ENCODE results near the gene TSTD2.

Gene TSTD2

DNA sequence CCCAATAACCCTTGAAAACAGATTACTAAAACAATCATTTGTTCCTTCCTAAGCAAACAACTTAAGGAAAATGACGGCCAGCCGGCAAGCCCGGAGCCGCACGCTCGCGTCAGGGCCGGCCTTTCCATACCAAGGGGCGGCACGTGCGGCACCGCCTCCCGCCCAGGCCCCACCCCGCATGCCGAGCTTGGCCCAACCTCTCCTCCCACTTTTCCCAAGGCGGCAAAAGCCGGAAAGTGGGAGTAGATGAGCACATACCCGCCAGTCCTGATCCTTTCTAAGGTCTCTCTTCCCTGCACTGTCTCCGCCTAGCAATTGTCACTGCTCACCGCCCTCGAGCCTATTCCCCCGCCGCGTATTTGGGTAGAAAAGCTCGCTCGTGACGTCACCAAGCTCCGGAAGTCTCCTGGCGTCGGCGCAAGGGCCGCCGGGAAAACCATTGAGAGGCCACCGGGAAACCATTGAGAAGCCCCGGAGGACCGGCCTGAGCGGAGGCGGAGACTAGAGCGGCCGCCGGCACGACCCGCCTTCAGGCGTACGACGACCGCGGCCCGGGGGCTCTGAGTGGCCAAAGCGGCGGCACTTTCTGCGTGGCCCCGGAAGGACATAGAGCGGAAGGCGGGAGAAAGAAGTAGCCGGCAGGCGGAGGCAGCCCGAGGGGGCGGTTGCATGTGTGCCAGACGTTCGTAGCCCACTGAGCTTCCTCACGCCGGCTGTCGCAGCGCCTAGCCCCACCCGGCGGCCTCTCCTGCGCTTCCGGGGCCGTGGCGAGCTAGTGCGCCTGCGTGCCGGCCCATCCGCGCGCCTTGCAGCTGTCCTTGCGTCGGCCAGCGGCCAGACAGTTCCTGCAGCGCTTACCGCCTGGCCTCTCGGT, at the start of gene TSTD2, which contains the start of gene NCBP1:
TSTD2 (minus strand) TSS at position 384 of the 874 bp plus-strand sequence. CDS start 5,806 bp downstream, outside the sequence.
NCBP1 (plus strand) TSS at position 837 of the 874 bp plus-strand sequence. CDS start 61 bp downstream, outside the sequence.
- peak; percentile 97 for DNase-seq (ENCODE audit: low read depth)

DNA sequence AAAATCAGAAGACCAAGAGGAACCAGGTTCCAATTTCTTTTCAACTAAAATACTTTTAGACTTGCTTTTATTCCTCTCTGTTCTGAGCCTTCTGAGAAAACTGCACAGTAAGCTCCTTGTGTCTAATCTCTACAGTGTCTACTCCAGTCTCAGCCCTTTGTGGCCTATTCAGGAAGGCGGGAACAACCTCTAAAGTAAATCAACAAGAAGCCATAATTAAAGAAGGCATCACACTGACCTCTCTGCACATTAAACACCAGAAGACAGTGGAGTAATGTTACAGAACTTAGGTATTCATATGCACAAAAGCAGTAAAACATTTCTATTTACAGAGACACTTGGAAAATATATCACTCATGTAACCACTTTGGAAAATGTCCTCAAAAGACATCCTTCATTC, 49.1 kb upstream of the TSTD2 start:
- no peak for DNase-seq (ENCODE audit: low read depth)

DNA sequence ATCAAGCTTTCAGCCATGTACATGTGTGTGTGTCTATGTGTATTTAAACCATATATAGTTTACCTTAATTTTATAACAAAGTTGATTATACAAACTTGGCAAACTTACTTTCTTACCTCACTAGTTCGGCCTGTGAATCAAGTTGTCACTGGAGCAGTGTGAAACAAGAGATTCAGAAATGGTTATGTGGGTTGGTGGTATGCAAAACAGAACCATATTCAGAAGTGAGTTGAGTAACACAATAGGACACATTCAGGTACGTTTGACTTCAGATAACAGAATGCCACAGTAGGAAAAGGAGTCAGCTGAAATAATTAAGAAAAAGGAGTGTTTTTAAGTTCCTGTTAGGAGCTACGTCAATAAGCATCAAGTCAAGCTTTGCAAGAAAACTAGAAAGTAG, 42.5 kb upstream of the TSTD2 start:
- no peak for DNase-seq (ENCODE audit: low read depth)

DNA sequence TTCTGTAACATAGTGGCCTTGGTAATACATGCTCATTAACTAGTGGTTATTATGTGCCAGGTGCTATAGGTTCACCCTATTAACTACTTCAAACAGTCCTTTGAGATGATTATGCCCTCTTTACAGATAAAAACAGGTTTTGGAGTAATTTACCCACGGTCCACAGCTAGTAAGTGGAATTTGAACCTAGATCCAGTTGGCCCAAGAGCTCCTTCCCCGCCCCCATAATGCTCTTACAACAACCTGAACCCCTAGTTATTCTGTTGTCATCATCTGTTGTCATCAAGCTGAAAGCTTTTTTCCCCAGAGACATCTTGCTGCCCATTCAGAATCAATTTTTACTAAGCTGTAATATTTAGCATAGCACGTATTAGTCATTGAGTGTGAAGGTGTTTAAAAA, 40.8 kb upstream of the TSTD2 start:
- DNase-seq (ENCODE audit: low read depth), result no peak

DNA sequence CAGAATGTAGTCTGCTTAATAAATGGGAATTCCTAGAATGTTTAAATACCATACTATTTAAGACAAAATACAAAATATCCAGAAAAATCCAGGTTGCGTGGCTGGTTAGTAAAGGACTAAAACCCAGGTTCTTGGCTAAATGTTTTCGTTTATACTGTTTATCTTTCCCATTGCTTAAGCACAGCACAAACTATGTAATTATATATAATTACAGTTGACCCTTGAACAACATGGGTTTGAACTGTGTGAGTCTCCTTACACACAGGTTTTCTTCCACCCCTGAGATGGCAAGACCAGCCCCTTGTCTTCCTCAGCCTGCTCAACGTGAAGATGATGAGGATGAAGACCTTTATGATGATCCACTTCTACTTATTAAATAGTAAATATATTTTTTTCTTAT, 39.2 kb upstream of the TSTD2 start:
- DNase-seq (ENCODE audit: low read depth), result no peak

DNA sequence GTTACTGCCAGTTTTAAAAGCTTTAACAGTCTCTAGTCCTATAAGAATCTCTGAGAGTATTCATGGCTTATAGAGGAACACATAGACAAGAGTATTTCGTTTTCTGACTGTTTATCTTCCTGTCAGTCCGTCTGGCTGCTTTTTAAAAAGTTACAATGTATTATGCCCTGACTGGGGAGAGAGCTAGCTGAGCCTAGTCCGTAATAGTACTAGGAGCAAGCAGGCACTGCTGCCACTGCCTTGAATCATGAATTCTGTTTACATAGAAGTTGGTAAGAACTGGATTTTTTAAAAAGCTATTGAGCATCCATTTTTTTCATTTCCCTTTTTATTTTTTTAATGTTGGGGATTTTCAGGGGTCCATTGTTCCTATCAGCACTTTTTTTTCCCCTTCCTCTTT, 37.4 kb upstream of the TSTD2 start:
- peak; percentile 54 for DNase-seq (ENCODE audit: low read depth)

DNA sequence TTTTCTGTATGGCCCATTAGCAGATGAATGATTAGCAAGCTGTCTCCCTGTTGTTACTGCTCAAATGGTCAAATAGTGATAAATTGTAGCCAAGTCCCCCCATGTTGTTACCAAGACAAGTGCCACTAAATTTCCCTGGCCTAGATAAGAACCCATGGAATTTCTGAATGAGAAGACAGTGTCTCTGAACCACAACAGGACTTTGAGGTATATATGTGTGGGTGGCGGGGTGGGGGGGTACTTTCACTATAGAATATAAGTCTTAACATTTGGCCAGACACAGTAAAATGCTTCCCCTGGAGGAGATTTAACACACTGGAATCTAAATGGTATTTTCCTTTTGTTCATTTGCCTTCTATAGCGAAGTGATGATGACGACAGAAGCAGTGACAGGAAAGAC, 35.3 kb upstream of the TSTD2 start:
- DNase-seq (ENCODE audit: low read depth), result no peak

DNA sequence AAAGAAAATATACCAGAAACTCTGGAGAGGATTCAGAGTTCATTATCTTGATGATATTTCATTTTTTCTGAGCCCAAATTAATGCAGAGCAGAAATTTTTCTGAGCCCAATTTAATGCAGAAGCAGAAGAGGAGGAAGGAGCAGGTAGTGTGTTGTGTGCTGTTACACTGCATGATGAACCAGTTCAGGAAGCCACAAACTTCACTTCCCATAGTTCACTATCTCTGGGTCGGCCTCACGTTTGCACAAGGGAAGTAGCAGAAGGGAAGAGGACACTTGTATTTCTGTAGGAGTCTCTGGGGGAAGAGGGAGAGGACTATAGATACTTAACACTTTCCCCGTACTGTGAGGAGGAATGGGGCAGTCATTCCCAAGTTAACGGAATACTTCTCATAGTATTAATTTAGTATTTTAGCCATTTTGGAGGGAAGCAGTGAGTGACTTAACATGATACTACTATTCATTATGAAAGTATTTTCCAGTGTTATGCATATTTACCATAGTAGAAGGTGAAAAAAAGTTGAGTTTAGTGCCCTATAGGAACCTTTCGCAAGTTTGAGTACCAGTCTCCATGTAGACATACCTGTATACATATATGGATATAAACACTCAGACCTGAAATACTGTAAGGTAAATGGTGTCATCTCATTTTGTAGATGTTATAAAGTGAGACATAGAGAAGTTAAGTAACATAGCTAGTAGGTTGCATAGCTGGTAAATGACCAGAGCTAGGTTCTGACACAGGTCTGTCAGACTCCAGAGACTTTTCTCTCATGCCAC, 33.9 kb upstream of the TSTD2 start:
- DNase-seq (ENCODE audit: low read depth), result no peak

DNA sequence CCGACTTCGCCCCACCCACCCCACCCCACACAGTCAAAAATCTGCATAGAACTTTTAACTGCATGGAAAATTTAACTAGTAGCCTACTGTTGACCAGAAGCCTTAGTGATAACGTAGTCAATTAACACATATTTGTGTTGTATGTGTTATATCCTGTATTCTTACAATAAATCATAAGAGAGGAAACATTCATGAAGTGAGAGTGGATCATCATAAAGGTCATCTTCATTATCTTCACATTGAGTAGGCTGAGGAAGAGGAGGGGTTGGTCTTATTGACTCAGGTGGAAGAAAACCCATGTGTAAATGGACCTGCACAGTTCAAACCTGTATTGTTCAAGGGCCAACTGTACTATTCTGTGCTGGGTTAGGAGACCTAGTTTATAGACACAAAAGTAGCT, 32.6 kb upstream of the TSTD2 start:
- no peak for DNase-seq (ENCODE audit: low read depth)

DNA sequence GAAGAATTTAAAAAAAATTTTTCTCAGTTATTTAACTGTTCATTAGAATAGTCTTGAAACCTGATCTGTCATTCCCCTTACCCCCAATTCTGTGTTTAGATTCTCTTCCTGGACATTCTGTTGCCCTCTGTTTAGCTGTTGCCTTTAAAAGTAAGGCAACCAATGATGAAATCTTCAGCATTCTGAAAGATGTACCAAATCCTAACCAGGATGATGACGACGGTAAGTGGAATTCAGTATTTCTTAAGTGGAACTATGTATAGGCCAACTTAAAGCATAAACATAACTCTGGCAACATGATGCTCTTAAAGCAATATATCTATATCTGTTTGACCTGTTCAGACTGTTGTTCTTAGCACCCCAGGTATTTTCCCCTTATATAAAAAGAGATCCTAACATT, 27.7 kb upstream of the TSTD2 start:
- DNase-seq (ENCODE audit: low read depth), result peak; percentile 81

DNA sequence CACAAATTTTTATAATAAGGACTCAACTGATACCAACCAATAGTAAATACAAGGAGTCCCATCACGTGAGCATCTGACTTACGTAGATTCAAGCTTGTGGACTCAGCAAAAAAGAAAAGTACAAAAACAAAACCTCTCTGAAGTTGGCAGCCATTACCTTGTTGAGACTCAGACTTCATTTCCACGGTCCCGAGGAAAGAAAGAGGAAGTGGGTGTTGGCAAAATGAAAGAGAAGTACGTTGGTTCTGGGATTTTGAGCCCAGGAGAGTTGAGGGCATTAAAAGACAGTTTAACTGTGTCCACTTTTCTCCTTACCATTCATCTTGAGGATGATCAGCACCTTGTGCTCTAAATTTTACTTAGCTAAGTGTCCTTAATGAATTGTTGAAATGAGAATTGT, 27.2 kb upstream of the TSTD2 start:
- no peak for DNase-seq (ENCODE audit: low read depth)

DNA sequence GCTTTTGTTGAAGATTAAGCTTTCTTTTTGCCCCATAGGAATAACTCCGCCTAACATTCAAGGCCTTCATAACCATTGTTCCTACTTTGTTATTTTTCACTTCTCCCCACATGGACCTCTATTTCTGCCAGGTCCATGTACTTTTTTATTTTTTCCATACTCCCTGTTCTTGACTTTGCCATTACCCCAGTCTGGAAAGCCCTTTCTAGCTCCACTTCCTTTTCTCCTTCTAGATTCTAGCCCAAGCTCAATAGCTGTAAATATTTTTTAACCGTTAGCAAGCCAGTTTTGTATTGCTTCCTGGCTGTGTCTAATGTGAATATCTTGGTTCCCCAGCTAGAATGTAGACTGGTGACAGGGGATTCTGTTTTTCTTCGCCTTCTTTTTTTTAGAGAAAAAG, 26.6 kb upstream of the TSTD2 start:
- no peak for DNase-seq (ENCODE audit: low read depth)

DNA sequence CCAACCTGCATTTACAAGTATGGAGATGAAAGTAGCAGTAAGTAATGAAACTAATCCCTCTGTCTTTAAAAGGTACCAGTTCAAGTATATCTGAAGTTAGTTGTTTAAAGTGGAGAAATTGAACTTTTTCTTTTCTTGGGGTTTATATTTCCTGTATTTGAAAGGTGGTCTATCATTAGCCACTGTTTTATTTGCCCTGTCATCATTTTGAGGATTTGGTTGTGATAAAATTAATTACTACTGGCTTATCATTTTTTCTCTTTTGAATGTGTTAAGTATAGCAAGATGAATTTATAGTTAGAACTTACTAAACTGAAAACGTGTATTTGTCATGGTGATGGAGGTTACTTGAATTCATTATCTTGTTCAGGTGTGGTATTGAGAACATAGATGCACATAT, 25.5 kb upstream of the TSTD2 start:
- no peak for DNase-seq (ENCODE audit: low read depth)

DNA sequence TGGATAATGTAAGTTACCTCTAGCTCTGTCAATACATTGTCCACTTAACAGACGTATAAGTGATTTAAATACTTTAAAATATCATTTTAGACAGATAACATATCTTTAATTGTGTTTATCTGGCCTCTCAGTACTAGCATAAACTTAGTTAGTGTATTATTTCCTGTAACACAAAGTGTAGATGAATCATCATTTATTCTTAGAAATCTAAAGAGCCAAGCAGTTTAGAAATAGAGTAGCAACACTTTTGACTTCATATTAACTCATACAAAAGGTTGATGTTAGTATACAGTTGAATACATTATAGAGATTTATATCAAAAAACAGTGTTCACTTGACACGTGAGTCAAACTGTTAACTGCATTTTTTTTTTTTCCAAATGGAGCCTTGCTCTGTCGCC, 18.5 kb upstream of the TSTD2 start:
- peak; percentile 5 for DNase-seq (ENCODE audit: low read depth)

DNA sequence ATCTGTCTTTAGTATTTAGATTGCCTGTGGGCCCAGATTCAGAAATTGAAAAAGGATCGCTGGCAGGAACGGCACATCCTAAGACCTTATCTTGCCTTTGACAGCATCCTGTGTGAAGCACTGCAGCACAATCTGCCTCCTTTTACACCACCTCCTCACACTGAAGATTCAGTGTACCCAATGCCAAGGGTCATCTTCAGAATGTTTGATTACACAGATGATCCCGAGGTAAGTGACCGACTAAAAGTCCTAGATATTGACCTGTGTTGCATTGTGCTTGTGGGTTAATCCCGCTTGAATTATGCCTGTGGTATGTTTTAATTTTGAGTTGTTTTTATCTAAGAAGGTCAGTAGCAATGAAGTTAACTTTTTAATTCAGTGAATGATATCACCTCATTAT, 14.8 kb upstream of the TSTD2 start:
- no peak for DNase-seq (ENCODE audit: low read depth)

DNA sequence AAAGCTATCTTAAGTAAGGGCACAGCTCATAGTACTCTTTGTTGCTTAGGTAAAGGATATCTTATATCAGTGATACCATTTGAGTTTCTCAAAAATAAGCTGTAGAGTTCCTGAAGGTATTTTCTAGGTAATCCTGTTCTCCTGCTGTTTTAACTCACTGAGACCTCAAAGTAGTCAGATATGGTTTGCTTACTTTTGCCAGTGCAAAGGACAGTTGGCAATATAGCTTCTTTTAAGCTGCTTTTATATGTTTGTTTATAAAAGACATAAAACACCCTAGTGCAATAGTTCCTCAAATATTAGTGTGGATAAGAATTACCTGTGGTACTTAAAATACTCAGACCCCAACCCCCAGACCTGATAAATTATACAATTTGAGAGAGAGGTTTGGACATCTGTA, 12.6 kb upstream of the TSTD2 start:
- DNase-seq (ENCODE audit: low read depth), result no peak

DNA sequence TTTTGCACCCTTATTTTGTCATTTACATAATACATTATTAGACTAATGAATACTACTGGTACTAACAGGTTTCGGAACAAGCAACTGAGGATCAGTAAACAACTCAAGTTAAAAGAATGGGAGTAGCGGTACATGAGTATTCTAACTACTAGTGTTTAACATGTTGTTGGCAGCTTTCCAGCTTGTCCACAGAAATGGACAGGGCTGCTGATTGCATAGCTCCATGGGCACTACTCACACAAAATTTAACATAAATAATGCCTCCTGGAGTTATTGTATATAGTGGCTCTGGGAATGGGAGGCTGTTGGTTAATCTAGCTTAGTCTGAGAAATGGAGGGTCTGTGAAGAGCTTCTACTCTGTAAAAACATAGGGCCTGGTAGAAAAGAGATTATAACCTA, 7.2 kb upstream of the TSTD2 start:
- DNase-seq (ENCODE audit: low read depth), result no peak

DNA sequence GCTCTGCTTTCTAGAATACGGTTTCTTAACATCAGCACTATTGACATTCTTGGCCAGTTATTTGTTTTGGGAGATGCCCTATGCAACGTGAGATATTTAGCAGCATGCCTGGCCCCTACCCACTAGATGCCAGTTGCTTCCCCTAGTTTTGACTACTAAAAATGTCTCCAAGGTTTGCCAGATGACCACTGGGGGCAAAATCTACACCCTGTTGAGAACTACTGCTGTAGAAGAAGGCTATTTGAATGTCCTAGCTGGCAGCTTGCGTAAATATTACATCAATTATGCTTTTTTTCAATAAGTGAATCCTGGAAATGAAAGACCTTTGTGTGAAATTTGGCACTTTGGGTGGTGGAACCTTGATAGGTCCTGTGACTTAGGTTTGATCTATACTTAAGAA, 5.5 kb upstream of the TSTD2 start:
- DNase-seq (ENCODE audit: low read depth), result no peak

DNA sequence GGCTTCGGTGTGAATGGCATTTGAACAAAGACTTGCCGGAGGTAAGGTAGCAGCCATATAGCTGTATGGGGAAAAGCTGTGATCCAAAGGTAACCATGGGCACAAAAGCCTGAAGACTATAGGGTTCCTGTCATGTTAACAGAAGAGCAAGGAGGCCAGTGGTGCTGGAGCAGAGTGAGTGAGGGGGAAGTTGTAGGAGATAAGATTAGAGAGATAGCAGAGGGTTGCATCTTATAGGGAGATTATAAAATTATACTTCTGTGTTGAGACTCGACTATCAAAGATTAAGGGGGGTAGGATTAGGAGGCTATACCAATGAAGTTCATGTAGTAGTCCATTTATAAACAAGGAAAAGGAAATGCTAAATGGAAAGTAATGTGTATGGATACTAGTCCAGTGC, 3.7 kb upstream of the TSTD2 start:
- no peak for DNase-seq (ENCODE audit: low read depth)

DNA sequence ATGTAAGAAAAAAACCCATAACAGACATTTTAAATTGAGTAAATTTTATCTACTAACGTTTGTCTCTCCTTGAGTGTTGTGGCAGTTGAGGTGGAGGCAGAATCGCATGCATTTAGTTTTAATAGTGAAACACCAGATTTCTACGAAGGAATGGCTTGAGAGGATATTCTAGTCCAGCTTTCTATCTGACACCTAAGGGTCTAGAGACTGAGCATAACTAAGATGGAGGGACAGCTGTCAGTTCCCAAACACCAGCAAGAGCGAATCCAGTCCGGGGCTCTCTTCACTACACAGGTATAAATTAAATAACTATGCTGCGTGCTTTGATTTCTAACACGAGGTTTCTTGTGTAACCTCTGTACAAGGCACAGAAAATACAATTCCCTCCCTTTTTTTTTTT, 1.9 kb upstream of the TSTD2 start:
- DNase-seq (ENCODE audit: low read depth), result no peak

DNA sequence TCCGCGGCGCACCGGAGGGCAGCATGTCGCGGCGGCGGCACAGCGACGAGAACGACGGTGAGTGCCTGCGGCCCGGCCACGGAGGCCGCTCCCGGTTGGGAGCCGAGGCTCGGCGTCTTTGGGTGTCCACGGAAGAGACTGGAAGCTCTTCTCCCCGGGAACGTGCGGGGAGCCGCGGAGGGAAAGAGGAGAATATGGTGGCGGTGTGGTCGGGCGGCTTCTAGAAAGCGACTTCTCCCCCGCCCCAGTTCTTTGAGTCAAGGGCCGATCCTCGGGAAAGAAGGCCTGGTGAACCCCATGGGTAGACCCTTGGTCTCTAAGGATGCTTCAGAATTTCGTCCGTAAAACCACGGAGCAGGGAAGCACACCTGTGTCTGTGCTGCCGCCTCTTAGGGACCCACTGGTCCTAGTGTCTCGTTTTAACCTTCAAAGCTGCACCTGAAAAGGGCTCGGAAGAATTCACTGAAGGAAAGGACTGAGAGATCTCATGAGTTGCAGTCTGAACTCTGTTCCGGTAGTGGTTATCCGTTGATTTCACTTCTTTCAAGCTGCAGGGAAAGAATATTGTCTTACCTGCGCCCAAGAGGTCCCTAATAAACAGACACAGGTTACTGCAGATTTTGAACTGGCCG, 807 bp upstream of the TSTD2 start:
- no peak for DNase-seq (ENCODE audit: low read depth)

DNA sequence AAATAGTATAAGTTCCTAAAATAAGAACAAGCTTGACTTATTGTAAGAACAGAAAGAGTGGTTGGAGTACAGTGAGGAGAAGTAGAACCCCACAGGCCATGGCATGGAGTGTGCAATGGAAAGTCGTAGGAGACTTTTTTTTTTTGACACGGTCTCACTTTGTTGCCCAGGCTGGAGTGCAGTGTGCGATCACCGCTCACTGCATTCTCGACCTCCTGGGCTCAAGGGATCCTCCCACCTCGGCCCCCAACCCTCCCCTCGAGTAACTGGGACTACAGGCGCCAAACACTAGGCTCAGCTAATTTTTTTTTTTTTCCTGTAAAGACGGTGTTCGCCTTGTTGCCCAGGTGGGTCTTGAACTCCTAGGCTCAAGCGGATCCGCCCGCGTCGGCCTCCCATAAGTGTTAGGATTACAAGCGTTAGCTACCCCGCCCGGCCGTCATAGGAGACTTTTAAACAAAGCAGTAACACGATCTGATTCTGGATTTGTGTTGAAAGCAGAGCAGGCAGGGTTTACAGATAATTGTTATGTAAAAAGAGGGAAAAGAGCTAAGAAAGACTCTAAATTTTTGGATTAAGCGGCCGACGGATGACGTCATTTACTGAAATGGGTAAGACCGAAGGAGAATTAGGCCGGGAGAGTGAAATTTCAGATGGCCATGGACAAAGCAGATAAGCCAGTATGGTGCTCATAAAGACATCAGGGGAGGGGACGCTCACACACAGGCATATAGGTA, 752 bp downstream of the TSTD2 start:
- DNase-seq (ENCODE audit: low read depth), result peak; percentile 82

Data from amniotic epithelial cell (primary cell).